ENCODE measurements around the gene SH3BP4.

DNA sequence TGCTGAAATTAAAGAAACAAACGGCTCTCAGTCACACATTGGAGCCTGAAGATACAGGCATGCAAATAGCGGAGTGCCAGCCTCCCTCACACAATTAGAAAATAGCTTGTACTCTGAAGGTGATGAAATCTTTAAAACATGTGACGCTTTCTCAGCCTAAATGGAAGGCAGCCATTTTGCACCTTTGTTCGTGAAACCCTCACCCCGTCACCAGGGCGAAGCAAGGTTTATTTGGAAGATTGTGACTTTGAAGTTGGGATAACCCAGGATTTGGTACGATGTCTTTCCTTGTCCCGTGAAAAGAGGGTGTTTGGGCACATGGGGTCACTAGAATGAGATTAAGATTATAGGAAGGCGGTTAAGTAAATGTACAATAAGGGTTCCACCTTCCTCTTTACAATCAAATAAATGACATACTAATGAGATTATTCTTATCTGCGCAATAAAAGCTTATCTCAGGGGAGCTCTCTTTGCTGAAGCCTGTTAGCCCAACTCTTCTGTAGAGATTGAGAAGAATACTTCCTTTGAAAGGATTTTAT is 4.2 kb downstream of the SH3BP4 start:
- no peak for TF ChIP-seq EZH2 (IDR thresholded peaks at IDR 0.05; ENCODE audit: borderline replicate concordance, low read depth, low read length, severe bottlenecking)
- TF ChIP-seq, protein P1, sequence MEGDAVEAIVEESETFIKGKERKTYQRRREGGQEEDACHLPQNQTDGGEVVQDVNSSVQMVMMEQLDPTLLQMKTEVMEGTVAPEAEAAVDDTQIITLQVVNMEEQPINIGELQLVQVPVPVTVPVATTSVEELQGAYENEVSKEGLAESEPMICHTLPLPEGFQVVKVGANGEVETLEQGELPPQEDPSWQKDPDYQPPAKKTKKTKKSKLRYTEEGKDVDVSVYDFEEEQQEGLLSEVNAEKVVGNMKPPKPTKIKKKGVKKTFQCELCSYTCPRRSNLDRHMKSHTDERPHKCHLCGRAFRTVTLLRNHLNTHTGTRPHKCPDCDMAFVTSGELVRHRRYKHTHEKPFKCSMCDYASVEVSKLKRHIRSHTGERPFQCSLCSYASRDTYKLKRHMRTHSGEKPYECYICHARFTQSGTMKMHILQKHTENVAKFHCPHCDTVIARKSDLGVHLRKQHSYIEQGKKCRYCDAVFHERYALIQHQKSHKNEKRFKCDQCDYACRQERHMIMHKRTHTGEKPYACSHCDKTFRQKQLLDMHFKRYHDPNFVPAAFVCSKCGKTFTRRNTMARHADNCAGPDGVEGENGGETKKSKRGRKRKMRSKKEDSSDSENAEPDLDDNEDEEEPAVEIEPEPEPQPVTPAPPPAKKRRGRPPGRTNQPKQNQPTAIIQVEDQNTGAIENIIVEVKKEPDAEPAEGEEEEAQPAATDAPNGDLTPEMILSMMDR (IDR thresholded peaks at IDR 0.05; ENCODE audit: borderline replicate concordance, extremely low read depth, low read length, poor library complexity, severe bottlenecking) = no peak

All from DND-41 (cell line).